Retinal pigment epithelial cell (primary cell): ENCODE measurements around the gene NSF.

Experiments
- DNase-seq: peaks from one replicate; pipeline ENCODE4 v3.0.0-alpha.2; 2010; ENCODE audit warnings: low read depth
- H3K4me3 ChIP-seq: 2 replicates; pipeline ENCODE4 v1.5.1; 2011; ENCODE audit warnings: mild to moderate bottlenecking, low read length, control low read depth, moderate library complexity
- CTCF ChIP-seq: conservative IDR thresholded peaks from 2 replicates; pipeline ENCODE4 v1.5.1; 2011; ENCODE audit warnings: low read depth, low read length, control low read depth, inconsistent platforms

NSF gene

GRCh38 chr17:46758614-46759013 lies 168.1 kb downstream of the NSF start:
- no peak for DNase-seq
- no peak for TF ChIP-seq CTCF

GRCh38 chr17:46759141-46759540 lies 168.7 kb downstream of the NSF start:
- TF ChIP-seq CTCF: no peak
- H3K4me3 ChIP-seq: no peak overlapping the region
- DNase-seq: no peak

More at GRCh38 chr17:46758614-46759013, 168.1 kb downstream of the NSF start:
- H3K4me3 ChIP-seq: no peak overlapping the region

GRCh38 chr17:46763416-46763815 lies 172.9 kb downstream of the NSF start:
- no peak for TF ChIP-seq CTCF
- H3K4me3 ChIP-seq: no peak overlapping the region
- DNase-seq: no peak

- H3K4me3 ChIP-seq: no peak overlapping the region
- DNase-seq: no peak
- no peak for TF ChIP-seq CTCF
Measured at GRCh38 chr17:46764000-46764708, 173.7 kb downstream of the NSF start.

GRCh38 chr17:46764709-46765401 lies 174.4 kb downstream of the NSF start:
- DNase-seq: peak; percentile 45
- no peak overlapping the region for H3K4me3 ChIP-seq
- TF ChIP-seq CTCF: no peak

- TF ChIP-seq CTCF: no peak
- no peak for DNase-seq
- no peak overlapping the region for H3K4me3 ChIP-seq
Measured at GRCh38 chr17:46765453-46765852, 175.0 kb downstream of the NSF start.
